ENCODE measurements around the gene OCEL1.
A peak's percentile ranks its signal among the peaks of the same experiment; 100 is the strongest.

OCEL1 gene

GRCh38 chr19:17205237-17206140 is 20.5 kb upstream of the OCEL1 start:
- no peaks in the 10 kb centered on the region for H3K27me3 ChIP-seq (replicated peaks; ENCODE audit: control insufficient read depth, insufficient read depth, low read length)
- no peak for DNase-seq (ENCODE audit: extremely low read depth, insufficient read length)
- H3K36me3 ChIP-seq (ENCODE audit: control insufficient read depth, insufficient read depth, low read length): peaks cover 64% of the 10 kb centered on the region
- TF ChIP-seq CTCF (IDR thresholded peaks at IDR 0.05; ENCODE audit: insufficient read depth, low read length, poor library complexity, severe bottlenecking): peak; percentile 68
- no peak overlapping the region for H3K4me3 ChIP-seq (replicated peaks; ENCODE audit: low read depth, low read length)

- Histone ChIP-seq H3K36me3 (ENCODE audit: control insufficient read depth, insufficient read depth, low read length) (peaks cover 54% of the 10 kb centered on the region), H3K27me3 (replicated peaks; ENCODE audit: control insufficient read depth, insufficient read depth, low read length) (no peaks in the 10 kb centered on the region), H3K4me3 (replicated peaks; ENCODE audit: low read depth, low read length) (no peak overlapping the region)
- TF ChIP-seq CTCF (IDR thresholded peaks at IDR 0.05; ENCODE audit: insufficient read depth, low read length, poor library complexity, severe bottlenecking): no peak
- no peak for DNase-seq (ENCODE audit: extremely low read depth, insufficient read length)
These were observed 19.1 kb upstream of the OCEL1 start for GRCh38 chr19:17206736-17207581.

- peak; percentile 78 for DNase-seq (ENCODE audit: extremely low read depth, insufficient read length)
- Histone ChIP-seq H3K27me3 (replicated peaks; ENCODE audit: control insufficient read depth, insufficient read depth, low read length) (no peaks in the 10 kb centered on the region), H3K36me3 (ENCODE audit: control insufficient read depth, insufficient read depth, low read length) (peaks cover 46% of the 10 kb centered on the region), H3K4me3 (replicated peaks; ENCODE audit: low read depth, low read length) (no peak overlapping the region)
- TF ChIP-seq CTCF (IDR thresholded peaks at IDR 0.05; ENCODE audit: insufficient read depth, low read length, poor library complexity, severe bottlenecking): no peak
These were observed 16.6 kb upstream of the OCEL1 start for GRCh38 chr19:17209126-17210036.

- H3K27me3 ChIP-seq (replicated peaks; ENCODE audit: control insufficient read depth, insufficient read depth, low read length): no peaks in the 10 kb centered on the region
- no peak for DNase-seq (ENCODE audit: extremely low read depth, insufficient read length)
- H3K4me3 ChIP-seq (replicated peaks; ENCODE audit: low read depth, low read length): no peak overlapping the region
- TF ChIP-seq CTCF (IDR thresholded peaks at IDR 0.05; ENCODE audit: insufficient read depth, low read length, poor library complexity, severe bottlenecking): no peak
- H3K36me3 ChIP-seq (ENCODE audit: control insufficient read depth, insufficient read depth, low read length): peaks cover 42% of the 10 kb centered on the region
These were observed 15.7 kb upstream of the OCEL1 start for GRCh38 chr19:17210296-17210695.
